ENCODE results near the gene NEURL3.
"Not testable (repeated sequence)": the region's sequence is repeated elsewhere in the genome, so short reads cannot be mapped to it uniquely, and the experiment has no call there.

NEURL3 gene

GRCh38 chr2:96500385-96501066 lies 4.6 kb downstream of the NEURL3 start:
- DNase-seq (ENCODE audit: low read depth): no peak
- H3K4me3 ChIP-seq (ENCODE audit: control insufficient read depth, low read depth, low read length): no peak overlapping the region
- TF ChIP-seq CTCF (IDR thresholded peaks at IDR 0.05; ENCODE audit: control insufficient read depth, insufficient read depth, low read depth, low read length, missing control alignments): no peak

DNA sequence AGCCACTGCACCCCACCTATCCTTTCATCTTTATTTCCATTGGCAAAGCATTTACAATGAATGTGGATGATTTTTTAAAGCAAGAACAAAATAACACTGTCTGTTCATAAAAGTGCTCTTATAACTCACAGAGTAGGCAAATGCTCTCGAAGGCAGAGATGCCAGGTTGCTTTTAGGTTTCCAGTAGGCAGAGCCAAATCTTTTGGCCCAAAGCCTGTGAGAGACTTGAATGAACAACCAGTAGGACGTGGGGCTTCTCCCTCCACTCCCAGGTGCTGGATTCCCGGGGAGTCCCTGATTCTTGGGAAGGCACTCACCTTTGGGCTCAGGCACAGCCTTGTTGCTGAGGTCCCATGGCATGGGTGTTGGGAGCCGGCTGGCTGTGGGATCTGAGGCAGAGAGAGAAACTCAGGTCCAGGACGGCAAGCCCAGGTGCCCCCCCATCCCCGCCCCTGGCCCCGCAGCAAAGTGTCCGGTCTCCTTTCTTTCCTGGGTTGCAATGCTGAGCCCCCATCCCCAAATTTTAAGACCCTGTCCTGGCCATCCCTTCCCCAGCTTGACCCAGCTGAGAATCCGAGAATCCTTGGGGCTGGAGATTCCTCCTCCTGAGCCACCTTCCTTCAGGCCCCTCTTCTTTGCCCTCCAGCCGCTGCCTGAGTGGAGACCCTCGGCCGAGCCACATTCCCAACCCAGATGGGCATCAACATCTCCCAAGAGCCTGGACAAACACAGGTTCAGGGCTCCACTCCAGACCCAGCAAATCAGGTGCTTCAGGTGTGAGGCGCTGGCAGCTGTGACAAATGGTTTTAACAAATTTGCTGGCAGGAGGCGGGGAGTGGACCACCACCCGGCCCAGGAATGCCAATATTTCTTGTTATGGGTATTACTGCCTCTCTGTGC lies 5.8 kb downstream of the NEURL3 start:
- H3K4me3 ChIP-seq (ENCODE audit: control insufficient read depth, low read depth, low read length): no peak overlapping the region
- DNase-seq (ENCODE audit: low read depth): no peak
- no peak for TF ChIP-seq CTCF (IDR thresholded peaks at IDR 0.05; ENCODE audit: control insufficient read depth, insufficient read depth, low read depth, low read length, missing control alignments)

- not testable (repeated sequence) for H3K4me3 ChIP-seq (ENCODE audit: control insufficient read depth, low read depth, low read length); DNase-seq (ENCODE audit: low read depth)
These were observed 6.5 kb downstream of the NEURL3 start for GRCh38 chr2:96498611-96499010.

GRCh38 chr2:96498021-96498431 lies 7.1 kb downstream of the NEURL3 start:
- no peak for TF ChIP-seq CTCF (IDR thresholded peaks at IDR 0.05; ENCODE audit: control insufficient read depth, insufficient read depth, low read depth, low read length, missing control alignments)
- no peak for DNase-seq (ENCODE audit: low read depth)
- no peak overlapping the region for H3K4me3 ChIP-seq (ENCODE audit: control insufficient read depth, low read depth, low read length)

DNA sequence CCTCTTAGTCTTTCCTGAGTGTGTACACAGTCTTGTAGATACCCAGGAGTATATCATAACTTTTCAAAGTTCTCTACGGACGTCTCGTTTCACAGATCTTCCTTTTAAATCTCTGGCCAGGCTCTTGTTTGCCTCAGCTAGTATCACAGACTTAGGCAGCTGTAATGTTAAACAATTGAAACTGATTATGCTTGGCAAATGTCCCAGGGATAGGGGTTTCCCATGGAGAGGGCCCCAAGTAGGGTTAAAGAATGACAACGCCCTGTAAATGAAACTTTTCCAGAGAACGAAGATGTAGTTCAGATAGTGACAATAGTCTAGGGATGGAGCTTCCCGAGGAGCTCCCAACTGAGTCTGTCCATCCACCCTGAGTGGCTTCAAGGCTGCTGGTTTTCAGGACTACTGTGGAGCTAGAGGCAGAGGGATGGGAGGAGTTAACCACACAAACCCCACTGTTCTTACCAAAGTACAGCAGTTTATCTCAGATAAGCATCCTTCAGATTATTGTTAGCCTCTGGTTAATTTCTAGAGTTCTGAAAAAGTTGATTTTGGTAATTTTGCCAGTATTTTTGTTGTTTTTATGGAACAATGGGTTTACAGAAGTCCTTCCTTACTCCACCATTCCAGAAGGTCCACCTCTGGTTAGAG lies 9.1 kb downstream of the NEURL3 start:
- DNase-seq (ENCODE audit: low read depth): no peak
- no peak overlapping the region for H3K4me3 ChIP-seq (ENCODE audit: control insufficient read depth, low read depth, low read length)
- TF ChIP-seq CTCF (IDR thresholded peaks at IDR 0.05; ENCODE audit: control insufficient read depth, insufficient read depth, low read depth, low read length, missing control alignments): no peak

DNA sequence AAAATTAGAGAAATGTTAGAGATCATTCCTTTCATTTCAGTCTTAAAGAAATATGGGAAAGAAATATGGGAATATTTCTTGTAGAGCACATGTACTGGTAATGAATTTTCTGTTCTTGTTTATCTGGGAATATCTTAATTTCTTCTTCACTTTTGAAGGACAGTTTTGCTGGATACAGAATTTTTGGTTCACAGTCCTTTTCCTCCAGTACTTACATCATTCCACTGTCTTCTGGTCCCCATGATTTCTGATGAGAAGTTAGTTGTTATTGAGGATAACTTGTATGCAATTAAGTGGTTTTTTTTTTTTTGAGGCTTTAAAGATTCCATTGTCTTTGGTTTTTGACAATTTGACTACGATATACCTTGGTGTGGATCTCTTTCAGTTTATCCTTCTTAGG lies 11.0 kb downstream of the NEURL3 start:
- no peak for DNase-seq (ENCODE audit: low read depth)
- H3K4me3 ChIP-seq (ENCODE audit: control insufficient read depth, low read depth, low read length): no peak overlapping the region
- TF ChIP-seq CTCF (IDR thresholded peaks at IDR 0.05; ENCODE audit: control insufficient read depth, insufficient read depth, low read depth, low read length, missing control alignments): no peak

DNA sequence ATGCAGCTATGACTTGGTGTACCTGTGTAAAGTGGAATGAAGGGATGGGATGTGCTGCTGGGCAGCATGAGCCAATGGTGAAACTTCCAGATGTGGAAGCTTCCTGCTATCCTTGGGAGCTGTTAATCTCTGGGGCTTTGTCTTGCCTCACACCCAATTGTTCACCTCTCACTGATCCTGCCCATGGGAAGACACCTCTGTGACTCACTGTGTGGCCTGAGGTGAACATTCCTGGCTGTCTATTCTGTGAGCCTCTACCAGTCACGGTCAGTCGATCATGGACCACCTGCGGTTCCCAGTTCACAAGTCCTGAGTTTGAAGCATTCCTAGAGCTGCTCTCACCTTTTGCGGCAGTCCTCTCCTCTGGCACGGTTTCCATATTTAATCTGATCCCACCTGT lies 12.1 kb downstream of the NEURL3 start:
- H3K4me3 ChIP-seq (ENCODE audit: control insufficient read depth, low read depth, low read length): no peak overlapping the region
- TF ChIP-seq CTCF (IDR thresholded peaks at IDR 0.05; ENCODE audit: control insufficient read depth, insufficient read depth, low read depth, low read length, missing control alignments): no peak
- DNase-seq (ENCODE audit: low read depth): no peak

Measured in AG09309 (cell line).